NCI-H2081 treated with DMSO at 0.1 percent for 48 hours (cell line): ENCODE results near the gene MAML3.
A peak's percentile ranks its signal among the peaks of the same experiment; 100 is the strongest.

ENCODE experiments used
- DNase-seq: peaks from one replicate; lab custom pipeline; 2025; lab: John Stamatoyannopoulos, UW

MAML3 gene

DNA sequence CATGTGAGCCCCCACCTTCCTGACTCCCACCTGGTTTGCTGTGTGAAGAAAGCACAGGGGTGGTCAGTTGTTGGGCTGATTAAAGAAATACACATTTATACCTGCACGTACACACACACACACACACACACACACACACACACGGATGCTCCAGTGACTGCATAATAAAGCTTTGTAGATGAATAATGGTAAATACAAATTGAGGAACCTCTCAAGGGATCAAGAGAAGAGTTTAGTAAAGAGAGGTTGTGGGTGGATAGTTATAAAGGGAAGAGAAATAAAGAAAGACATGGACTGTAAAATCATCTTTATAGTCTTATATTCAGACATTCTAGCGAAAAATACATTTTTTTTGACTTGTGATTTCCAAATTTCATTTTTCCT lies 344.2 kb downstream of the MAML3 start:
- DNase-seq, result no peak

DNA sequence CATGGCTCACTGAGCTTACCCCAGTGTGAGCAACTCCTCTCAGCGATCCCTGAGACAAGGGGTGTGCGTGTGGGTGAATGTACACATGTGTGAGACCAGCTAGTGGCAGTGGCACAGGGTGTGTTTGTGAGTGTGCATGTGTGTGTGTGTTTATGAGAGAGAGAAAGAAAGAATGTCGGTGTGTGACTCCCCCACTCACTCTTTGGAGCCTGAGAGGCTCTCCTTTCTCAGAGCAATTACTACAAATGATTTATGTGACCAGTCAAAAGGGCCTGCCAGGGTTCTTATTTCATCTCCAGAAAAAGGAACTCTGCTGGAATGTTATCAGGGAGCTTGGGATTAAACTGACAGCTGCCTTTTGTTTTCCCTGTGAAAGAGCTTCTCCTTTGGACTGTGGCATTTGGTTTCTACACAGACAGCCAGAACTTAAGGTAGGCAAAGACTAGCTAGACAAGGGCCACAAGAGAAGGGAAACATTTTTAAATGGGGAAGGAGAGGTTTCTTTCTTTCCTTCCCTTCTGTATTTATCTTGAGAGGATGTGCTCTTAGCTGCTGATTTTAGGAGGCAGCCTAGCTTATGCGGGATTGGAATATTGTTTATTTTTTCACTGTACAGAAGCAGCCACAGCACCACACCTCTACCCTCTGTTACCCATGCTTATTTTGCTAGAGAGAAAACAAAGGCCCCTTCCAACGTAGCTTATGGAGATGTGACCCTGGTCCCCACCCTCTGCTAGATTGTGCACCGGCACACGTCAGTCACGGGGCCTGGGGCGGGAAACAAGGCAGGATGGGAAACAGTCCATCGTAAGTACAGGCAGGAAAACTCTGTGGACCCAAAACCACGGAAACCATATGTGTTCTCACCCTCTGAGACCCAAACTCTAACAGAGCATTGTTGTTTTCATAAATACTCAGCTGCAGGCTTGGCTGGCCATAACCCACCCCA lies 344.9 kb downstream of the MAML3 start:
- no peak for DNase-seq

- peak; percentile 63 for DNase-seq
Observed at GRCh38 chr4:139808381-139808807, 345.6 kb downstream of the MAML3 start.

DNA sequence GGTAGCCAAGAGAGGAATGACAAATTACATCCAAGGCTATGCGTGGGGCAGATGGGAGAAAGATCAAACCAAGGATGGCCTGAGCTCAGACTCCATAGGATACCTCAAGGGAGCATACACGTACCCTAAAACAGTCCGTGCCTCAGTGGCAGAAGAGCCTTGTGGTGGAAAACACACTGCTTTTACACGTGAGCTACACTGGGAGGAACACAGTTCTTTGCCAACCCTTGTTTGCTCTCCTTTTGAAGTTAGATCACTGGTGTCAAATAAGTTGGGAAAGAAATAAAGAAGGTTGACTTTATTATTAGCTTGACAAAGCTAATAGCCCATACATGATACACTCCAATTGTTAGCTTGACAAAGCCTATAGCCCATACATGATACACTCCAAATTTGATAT lies 346.5 kb downstream of the MAML3 start:
- DNase-seq, result no peak

DNA sequence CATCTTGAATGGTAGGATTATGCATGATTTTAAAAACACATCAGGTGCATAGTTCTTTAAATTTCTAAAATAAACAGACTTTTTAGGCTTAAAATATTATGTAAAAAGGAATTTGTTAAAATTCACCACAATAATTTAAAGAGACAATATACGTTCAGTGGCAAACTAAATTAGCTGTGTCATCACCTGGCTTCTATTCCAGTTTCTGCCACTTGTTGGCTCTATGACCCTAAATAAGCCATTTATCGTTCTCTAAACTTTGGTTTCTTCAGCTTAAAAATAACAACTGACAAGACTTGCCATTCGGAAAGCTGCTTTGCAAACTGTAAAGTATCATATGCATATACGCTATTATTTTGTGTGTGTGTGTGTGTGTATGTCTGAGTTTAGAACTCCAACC lies 347.1 kb downstream of the MAML3 start:
- no peak for DNase-seq

GRCh38 chr4:139802931-139803330 lies 351.1 kb downstream of the MAML3 start:
- no peak for DNase-seq

- no peak for DNase-seq
Observed at GRCh38 chr4:139802488-139802887, 351.5 kb downstream of the MAML3 start.

DNA sequence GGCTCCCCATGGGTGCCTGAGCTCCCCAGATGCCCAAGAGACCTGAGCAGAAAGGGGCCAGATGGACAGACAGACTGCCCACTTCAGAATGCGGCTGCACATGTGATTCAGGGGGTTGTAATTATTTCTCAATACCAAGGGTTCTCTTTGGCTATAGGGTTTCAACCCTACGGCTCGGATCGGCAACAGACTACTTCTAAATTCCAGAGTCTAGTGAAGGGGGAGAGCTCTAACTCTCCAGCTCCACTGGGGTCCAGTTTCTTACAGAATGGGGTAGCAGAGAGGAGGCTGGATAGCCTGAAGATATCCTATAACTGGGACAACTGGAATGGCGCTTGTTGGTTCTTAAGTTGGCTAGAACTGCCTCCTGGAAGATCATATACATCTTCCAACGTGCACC lies 352.1 kb downstream of the MAML3 start:
- DNase-seq, result no peak

DNA sequence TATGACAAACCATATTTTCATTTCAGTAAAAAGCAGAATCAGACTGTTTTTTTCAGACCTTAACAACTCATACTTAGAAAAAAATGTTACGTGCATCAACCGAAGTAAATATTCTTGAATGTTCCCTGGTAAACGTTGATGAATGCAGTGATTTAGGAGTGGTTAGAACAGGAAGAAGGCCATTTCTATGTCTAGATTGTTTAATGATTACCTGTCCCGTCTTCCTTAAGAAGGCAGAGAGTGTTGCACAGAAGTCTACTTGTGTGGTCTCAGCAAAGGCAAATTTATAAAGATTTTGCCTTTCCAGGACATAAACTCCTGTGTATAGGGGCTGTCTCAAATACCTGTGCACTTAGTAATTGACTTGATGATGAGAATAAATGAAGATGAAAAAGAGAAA lies 353.9 kb downstream of the MAML3 start:
- no peak for DNase-seq

DNA sequence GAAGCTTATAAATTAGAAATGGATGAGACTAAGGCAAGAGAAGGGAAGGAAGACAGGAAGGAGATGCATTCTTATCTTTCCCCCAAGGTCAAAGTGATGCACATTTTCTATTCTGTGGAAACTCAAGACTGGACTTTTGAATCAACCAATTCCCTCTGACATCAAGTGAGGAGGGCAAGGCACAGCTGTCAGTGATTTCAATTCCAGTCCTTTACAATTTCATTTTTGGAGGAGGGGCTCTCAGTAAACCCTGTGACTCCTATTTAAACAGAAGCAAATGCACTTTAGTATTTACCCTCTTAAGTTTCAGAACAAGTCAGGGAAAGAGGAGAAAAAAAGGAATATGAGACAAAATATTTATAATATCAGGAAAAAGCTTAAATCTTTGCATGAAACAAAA lies 354.4 kb downstream of the MAML3 start:
- DNase-seq, result no peak

- no peak for DNase-seq
Observed at GRCh38 chr4:139798456-139798855, 355.5 kb downstream of the MAML3 start.

GRCh38 chr4:139797287-139797686 lies 356.7 kb downstream of the MAML3 start:
- DNase-seq, result no peak

DNA sequence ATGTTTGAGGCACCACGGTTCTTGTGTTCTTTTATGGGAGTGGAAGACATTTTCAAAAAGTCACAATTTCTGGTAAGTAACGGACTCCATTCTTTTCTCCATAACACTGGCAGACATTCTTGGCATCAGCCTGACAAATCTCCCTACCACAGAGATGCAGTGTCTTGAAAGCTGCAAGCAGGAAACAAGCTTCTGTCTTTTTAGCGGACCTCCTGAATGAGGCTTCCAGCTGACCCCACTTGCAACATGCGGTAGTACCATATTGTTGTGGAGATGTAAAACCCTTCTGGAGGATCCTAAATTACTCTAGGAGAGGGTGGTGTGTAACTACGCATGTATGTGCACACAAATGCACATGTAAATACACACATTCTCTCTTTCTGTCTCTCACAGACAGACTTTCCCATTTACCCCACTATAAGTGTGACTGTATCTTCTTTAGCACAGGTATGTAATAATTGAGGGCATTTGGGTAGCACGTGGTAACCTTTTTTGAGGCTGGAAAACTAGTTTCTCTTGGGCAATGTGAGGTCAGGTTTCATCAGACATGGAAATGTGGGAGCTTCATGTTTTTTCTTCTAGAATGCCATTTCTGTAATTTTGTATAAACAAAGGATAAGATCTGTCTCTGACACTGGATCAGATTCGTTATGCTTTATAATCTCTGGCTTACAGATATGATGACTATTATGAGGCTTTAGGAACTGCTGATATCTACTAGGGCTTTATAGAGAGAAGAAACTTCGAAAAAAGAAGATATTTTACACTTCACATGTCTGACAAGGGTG lies 358.3 kb downstream of the MAML3 start:
- DNase-seq, result no peak

DNA sequence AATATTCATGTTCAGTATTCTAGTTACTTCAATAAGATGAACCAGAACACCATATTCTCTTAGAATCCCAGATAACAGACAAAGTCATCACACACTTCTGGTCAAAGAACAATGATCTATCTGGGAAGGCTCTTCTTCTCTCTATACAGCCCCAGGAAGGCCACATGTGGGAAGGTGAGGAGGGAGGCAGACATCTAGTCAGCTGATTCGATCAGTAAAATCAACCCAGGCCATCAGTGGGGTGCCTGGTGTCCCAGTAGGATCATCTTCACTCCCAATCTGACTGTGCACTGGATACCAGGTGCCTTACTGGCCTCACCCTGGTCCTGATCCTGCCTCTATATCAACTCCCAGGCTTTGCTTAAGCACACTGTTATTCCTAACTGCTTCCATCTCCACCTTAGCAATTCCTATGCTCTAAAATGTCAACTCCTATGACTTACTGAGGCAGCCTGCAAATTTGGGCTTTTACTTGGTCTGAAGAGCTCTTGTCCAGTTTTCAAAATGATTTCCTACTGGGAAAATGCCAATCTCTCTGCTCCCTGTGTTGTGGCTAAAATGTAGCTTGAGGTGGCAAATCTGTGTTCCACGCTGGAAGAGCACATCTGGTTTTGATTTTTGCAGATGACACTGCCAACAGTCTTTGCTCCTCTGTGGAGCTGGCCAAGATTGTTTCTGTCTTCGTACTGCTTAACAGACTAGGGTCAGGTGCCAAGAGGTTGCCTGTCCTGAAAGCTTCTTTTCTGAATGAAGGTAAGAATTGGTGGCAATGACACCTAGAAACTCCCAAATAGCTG lies 359.6 kb downstream of the MAML3 start:
- no peak for DNase-seq

- no peak for DNase-seq
Observed at GRCh38 chr4:139791681-139792080, 362.3 kb downstream of the MAML3 start.

DNA sequence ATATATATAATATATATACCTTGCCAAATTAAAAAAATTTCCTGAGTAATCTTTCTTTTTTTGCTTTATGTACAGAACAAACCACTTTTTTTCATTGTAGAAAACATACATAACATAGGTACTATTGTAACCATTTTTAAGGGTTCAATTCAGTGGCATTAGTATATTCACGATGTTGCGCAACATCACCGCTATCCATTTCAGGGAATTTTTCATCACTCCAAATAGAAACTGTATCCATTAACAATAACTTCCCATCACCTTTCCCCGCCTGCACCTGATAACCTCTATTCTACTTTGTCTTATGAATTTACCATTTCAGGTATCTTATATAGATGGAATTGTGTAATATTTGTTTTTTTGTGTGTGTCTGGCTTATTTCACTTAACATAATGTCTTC lies 363.7 kb downstream of the MAML3 start:
- DNase-seq, result no peak

DNA sequence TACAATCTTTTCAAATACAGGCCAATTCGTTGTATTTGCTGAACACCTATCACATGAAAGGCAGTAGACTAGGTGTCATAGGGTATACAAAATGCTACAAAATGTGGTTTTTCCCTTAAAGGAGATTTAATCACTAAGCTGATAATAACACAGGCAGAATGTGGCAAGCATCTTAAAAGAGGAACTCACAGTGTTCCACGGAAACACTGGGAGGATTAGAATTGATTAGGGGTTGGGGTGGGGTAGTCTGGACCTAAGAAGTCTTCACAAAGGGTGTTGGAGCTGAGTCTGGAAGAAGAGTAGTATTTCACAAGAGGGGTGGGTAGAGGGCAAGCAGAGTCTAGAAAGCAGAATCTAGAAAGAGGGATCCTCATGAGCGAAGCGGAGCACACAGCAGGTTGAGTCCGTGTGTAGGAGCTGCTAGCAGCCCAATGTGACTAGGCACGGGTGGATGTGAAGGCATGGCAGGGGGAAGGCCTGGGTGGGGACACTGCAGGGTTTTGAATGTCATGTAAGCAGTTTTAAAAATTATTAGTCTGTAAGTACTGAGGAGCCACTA lies 364.8 kb downstream of the MAML3 start:
- DNase-seq, result no peak

GRCh38 chr4:139786494-139787354 lies 367.3 kb downstream of the MAML3 start:
- no peak for DNase-seq

DNA sequence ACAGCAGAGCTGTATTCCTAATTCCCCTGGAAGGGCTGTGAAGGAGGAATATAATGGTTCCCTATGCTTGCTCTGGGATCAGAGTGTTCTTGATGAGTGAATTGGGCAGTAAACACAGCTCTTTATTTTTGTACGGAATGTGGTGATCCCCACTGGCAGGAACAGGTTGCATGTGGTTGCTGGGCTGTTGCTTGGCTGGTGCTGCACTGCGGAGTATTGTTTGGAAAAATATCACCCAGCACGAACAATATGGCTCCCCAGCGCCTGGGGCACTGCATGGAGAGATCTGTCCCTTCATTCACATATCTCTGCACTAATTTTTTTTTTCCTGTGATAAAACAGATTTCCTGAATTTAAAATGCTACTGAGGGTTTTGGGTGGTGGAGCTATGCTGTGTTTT lies 368.6 kb downstream of the MAML3 start:
- no peak for DNase-seq

DNA sequence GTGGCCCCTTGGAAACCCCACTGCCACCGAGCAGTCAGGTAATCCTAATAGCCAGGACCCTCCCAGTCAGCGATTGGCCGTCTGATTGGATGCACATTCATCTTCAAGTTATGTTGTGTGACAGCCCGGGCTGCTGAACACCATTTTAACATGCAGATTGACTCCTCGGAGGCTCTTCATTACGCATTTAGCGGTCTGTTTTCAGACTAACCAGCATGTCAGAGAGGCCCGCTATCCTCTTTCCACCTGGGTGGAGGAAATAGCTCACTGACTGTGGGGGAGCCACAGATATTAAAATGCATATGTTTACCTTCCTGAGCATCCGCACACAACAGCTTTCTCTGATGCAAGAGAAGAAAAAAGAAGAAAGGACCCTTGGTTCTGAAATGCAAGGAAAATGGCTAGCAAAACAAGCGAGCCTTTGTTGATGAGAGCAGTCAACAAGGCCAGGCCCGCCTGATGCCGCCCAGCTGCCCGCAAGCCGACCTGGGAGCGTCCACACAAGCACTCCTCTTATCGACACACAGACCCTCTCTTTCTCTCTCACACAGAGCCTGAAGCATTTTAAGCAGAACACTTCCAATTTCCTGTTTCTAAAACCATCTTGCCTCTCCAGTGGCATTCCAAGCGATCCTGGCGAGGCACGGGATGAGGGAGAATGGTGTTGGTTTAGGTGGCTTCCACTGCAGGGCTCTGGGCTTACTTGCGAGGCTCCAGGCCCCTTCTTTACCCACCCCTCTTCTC lies 370.1 kb downstream of the MAML3 start:
- DNase-seq, result no peak
